ENCODE data around the gene PRELID1. TPM values are rescaled to one million over a fixed set of nuclear protein-coding genes. Genes with fewer than 3 reads are reported as not detected.
A peak's percentile ranks its signal among the peaks of the same experiment; 100 is the strongest.

PRELID1 gene
- total and polyA plus RNA-seq, 4 donors, result 43.3 to 236 (median 133) TPM

DNA sequence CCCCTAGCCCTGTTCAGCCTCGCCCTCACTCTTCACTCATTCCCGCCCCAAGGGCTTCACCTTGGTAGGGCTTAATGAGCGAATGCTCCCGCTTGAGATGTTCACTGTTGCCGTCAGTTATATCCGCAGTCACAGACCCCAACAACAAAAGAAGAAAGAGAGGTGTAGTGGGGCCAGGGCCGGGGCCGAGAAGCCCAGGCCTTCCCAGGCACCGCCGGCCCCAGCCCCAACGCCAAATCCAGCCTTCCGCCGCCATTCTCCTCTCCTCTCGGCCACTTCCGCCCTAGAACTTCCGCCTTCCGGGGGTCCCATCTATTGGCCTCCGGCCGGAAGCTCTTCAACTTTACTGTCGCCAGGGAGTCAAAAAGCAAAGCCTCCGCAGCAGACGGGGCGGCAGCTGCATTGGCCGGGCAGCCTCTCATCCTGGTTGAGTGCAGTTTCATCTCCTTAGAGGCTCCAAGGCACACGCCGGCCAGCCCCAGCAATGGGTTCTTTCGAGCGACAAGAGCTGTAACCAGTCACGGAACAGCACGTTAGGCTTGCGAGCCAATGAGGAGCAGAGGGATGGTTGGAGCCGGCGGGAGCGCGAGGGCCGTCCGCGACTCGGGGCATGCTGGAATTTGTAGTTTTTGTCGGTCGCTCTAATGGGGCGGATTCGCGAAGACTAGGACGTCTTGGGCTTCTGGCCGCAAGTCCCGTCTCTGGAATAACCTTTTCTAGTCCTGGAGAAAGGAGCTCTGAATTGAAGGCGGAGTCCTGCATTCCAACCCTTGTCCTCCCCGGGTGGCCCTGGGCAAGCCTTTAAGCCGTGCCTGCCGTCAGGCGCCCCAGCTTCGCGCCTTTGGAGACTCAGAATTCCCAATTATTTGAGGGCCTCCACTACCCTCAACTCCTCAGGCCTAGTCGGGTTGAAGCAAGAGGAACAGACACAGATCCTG, 48.1 kb downstream of the PRELID1 start, which contains the start of gene LMAN2:
TSS of gene LMAN2 (minus strand) at position 277 of the 938 bp plus-strand sequence. CDS start at position 256, 21 bp downstream.
- Histone ChIP-seq H3K4me3 (peak within 1 kb of the TSS; percentile 99), H3K27me3 (ENCODE audit: control insufficient read depth in 3 of 3, insufficient read depth in 3 of 3, low read length in 2 of 3) (peaks cover 0 to 2% (median 0%) of the 10 kb centered on the region in 3 donors), H3K27ac (ENCODE audit: low read depth in 1 of 2, low read length in 1 of 2) (peak within 1 kb of the TSS; percentile 88 to 99), H3K9me3 (ENCODE audit: control insufficient read depth in 4 of 4, insufficient read depth in 3 of 4, low read length in 3 of 4) (no peaks in the 10 kb centered on the region), H3K4me1 (ENCODE audit: control insufficient read depth in 5 of 5, insufficient read depth in 5 of 5, low read length in 5 of 5) (peaks cover 4 to 18% (median 11%) of the 10 kb centered on the region in 5 donors), H3K9ac (ENCODE audit: insufficient read depth in 1 of 2, low read length in 2 of 2) (peak within 1 kb of the TSS; percentile 50 to 59), H3K36me3 (ENCODE audit: control insufficient read depth in 4 of 4, insufficient read depth in 4 of 4, low read length in 4 of 4) (peaks cover 0 to 15% (median 3%) of the 10 kb centered on the region in 4 donors)
- TF ChIP-seq, protein P1, sequence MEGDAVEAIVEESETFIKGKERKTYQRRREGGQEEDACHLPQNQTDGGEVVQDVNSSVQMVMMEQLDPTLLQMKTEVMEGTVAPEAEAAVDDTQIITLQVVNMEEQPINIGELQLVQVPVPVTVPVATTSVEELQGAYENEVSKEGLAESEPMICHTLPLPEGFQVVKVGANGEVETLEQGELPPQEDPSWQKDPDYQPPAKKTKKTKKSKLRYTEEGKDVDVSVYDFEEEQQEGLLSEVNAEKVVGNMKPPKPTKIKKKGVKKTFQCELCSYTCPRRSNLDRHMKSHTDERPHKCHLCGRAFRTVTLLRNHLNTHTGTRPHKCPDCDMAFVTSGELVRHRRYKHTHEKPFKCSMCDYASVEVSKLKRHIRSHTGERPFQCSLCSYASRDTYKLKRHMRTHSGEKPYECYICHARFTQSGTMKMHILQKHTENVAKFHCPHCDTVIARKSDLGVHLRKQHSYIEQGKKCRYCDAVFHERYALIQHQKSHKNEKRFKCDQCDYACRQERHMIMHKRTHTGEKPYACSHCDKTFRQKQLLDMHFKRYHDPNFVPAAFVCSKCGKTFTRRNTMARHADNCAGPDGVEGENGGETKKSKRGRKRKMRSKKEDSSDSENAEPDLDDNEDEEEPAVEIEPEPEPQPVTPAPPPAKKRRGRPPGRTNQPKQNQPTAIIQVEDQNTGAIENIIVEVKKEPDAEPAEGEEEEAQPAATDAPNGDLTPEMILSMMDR (IDR thresholded peaks at IDR 0.05; ENCODE audit: control extremely low read depth, extremely low read depth), result no peak
- peak; percentile 98 for ATAC-seq (ENCODE audit: insufficient read depth, low FRiP score)
- WGBS, 2 donors, result 8% methylated on average over 53 to 55 of the region's 55 CpGs
- peak; percentile 95 to 99 (median 98) for DNase-seq

DNA sequence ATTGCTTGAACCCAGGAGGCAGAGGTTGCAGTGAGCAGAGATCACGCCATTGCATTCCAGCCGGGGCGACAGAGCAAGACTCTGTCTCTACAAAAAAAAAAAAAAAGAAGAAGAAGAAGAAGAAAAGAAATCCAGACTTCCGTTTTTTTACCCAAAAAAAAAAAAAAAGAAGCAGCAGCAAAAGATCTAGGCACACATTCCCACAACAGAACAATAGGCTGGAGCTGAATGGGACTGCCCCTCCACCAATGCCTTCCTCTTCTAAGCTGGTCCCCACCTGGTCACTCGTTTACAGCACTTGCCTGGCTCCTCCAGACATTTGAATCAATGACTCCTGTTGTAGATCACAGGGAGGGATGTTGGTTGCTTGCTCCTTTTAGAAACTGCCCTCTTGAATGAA, 49.5 kb downstream of the PRELID1 start:
- H3K36me3 ChIP-seq (ENCODE audit: control insufficient read depth in 4 of 4, insufficient read depth in 4 of 4, low read length in 4 of 4), result peaks cover 0 to 6% (median 0%) of the 10 kb centered on the region in 4 donors
- no peak overlapping the region for H3K4me3 ChIP-seq
- peaks cover 0 to 2% (median 0%) of the 10 kb centered on the region in 3 donors for H3K27me3 ChIP-seq (ENCODE audit: control insufficient read depth in 3 of 3, insufficient read depth in 3 of 3, low read length in 2 of 3)
- DNase-seq (no peak), ATAC-seq (ENCODE audit: insufficient read depth, low FRiP score) (no peak)
- H3K27ac ChIP-seq (ENCODE audit: low read depth in 1 of 2, low read length in 1 of 2), result no peak overlapping the region
- TF ChIP-seq, protein P1 (IDR thresholded peaks at IDR 0.05; ENCODE audit: control extremely low read depth, extremely low read depth), result no peak
- H3K9me3 ChIP-seq (ENCODE audit: control insufficient read depth in 4 of 4, insufficient read depth in 3 of 4, low read length in 3 of 4), result no peaks in the 10 kb centered on the region
- WGBS, 2 donors, result 43 to 65% methylated on average over 5 of the region's 5 CpGs
- H3K9ac ChIP-seq (ENCODE audit: insufficient read depth in 1 of 2, low read length in 2 of 2), result no peak overlapping the region
- peaks cover 8 to 18% (median 11%) of the 10 kb centered on the region in 5 donors for H3K4me1 ChIP-seq (ENCODE audit: control insufficient read depth in 5 of 5, insufficient read depth in 5 of 5, low read length in 5 of 5)

DNA sequence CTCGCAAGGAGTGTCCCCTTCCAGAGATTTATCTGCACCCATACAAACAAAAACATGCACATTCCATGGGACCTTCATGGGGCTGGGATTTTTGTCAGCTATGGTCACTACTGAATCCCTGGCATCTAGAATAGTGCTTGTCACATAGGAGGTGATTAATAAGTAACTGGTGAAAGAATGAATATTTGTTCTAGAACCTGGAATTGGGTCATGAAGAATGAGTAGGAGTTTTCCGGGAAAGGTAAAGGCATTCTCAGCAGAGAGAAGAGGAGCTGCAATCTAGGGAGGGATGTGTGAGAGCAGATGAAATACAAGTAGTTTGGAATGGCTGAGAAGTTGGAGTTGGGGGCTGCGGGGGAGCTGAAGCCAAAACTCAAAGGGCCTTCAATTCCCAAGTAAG, 50.7 kb downstream of the PRELID1 start:
- H3K4me3 ChIP-seq, result no peak overlapping the region
- ATAC-seq (ENCODE audit: insufficient read depth, low FRiP score), result no peak
- 87 to 93% methylated on average over 3 of the region's 3 CpGs for WGBS, 2 donors
- no peak for DNase-seq
- no peak overlapping the region for H3K27ac ChIP-seq (ENCODE audit: low read depth in 1 of 2, low read length in 1 of 2)
- H3K27me3 ChIP-seq (ENCODE audit: control insufficient read depth in 3 of 3, insufficient read depth in 3 of 3, low read length in 2 of 3), result peaks cover 0 to 2% (median 0%) of the 10 kb centered on the region in 3 donors
- TF ChIP-seq, protein P1 (IDR thresholded peaks at IDR 0.05; ENCODE audit: control extremely low read depth, extremely low read depth), result no peak
- H3K9me3 ChIP-seq (ENCODE audit: control insufficient read depth in 4 of 4, insufficient read depth in 3 of 4, low read length in 3 of 4), result no peaks in the 10 kb centered on the region
- peaks cover 0 to 6% (median 0%) of the 10 kb centered on the region in 4 donors for H3K36me3 ChIP-seq (ENCODE audit: control insufficient read depth in 4 of 4, insufficient read depth in 4 of 4, low read length in 4 of 4)
- H3K9ac ChIP-seq (ENCODE audit: insufficient read depth in 1 of 2, low read length in 2 of 2), result no peak overlapping the region
- peaks cover 4 to 18% (median 11%) of the 10 kb centered on the region in 5 donors for H3K4me1 ChIP-seq (ENCODE audit: control insufficient read depth in 5 of 5, insufficient read depth in 5 of 5, low read length in 5 of 5)
